Panc1 (cell line): ENCODE measurements around the gene MRPS12.

ENCODE experiments used
- CTCF ChIP-seq: fragments of 450-650 bp; IDR thresholded peaks from 2 replicates; pipeline ENCODE4 v1.5.1; 2017; ENCODE audit warnings: mild to moderate bottlenecking
- POLR2AphosphoS5 ChIP-seq: IDR thresholded peaks from 2 replicates; pipeline ENCODE4 v1.6.1; 2012; ENCODE audit warnings: mild to moderate bottlenecking, low read depth, low read length, moderate library complexity
- REST ChIP-seq, 2 experiments: IDR thresholded peaks; 2 replicates each; pipeline ENCODE4 v1.6.1; 2011 to 2012; ENCODE audit warnings: low read depth in 2 of 2, control low read depth in 1 of 2, low read length in 1 of 2, mild to moderate bottlenecking in 1 of 2, moderate library complexity in 1 of 2; ENCODE audit not compliant: insufficient read depth in 1 of 2
- SIN3A ChIP-seq: IDR thresholded peaks from 2 replicates; pipeline ENCODE4 v1.6.1; 2012; ENCODE audit warnings: low read depth, mild to moderate bottlenecking, low read length, moderate library complexity, borderline replicate concordance; ENCODE audit not compliant: insufficient read depth
- TCF7L2 ChIP-seq: IDR thresholded peaks from 2 replicates; pipeline ENCODE4 v1.6.1; 2011; ENCODE audit warnings: mild to moderate bottlenecking, low read depth, low read length, inconsistent platforms

- TF ChIP-seq CTCF, result no peak
- no peak for TF ChIP-seq POLR2AphosphoS5
- no peak for TF ChIP-seq SIN3A
- TF ChIP-seq REST (IDR thresholded peaks at IDR 0.05; ENCODE audit: insufficient read depth in 1 of 2, low read depth in 2 of 2, low read length in 1 of 2), result no peak
- TF ChIP-seq TCF7L2, result no peak
Observed at GRCh38 chr19:38894968-38895367, 35.8 kb upstream of the MRPS12 start.
